ENCODE results near the gene LDB3.

DNA sequence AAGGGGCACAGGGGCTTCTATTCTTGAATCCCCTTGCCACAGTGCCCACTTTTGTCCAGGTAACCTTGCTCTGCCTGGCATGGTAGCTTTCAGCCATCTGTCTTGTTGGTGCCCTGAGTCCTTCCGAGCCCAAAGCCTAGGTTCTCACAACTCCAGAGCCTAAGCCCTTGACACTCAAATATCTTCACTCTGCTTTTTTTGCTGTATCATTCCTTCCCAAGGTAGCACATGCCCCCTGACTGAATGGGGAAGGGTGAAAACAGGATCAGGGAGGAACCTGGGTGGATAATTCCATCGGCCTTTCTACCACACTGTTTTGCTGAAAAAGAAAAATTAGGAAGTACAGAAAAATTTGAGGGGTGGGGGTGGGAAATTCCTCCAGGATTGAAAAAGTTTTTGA lies 37.6 kb downstream of the LDB3 start:
- TF ChIP-seq, protein P1, sequence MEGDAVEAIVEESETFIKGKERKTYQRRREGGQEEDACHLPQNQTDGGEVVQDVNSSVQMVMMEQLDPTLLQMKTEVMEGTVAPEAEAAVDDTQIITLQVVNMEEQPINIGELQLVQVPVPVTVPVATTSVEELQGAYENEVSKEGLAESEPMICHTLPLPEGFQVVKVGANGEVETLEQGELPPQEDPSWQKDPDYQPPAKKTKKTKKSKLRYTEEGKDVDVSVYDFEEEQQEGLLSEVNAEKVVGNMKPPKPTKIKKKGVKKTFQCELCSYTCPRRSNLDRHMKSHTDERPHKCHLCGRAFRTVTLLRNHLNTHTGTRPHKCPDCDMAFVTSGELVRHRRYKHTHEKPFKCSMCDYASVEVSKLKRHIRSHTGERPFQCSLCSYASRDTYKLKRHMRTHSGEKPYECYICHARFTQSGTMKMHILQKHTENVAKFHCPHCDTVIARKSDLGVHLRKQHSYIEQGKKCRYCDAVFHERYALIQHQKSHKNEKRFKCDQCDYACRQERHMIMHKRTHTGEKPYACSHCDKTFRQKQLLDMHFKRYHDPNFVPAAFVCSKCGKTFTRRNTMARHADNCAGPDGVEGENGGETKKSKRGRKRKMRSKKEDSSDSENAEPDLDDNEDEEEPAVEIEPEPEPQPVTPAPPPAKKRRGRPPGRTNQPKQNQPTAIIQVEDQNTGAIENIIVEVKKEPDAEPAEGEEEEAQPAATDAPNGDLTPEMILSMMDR (conservative IDR thresholded peaks at IDR 0.05): no peak
- TF ChIP-seq EZH2 (IDR thresholded peaks at IDR 0.05; ENCODE audit: low read depth): no peak
